ENCODE measurements around the gene CEP89. TPM values are rescaled to one million over a fixed set of nuclear protein-coding genes. Genes with fewer than 3 reads are reported as not detected.
A peak's percentile ranks its signal among the peaks of the same experiment; 100 is the strongest.

CEP89 gene
- total RNA-seq, 2 experiments from 2014 or later, result 16.2 to 18.5 TPM

GRCh38 chr19:32829345-32829896 is 142.3 kb downstream of the CEP89 start:
- Mint-ChIP-seq H3K27ac (peak overlapping the region; percentile 31), H3K4me3 (no peak overlapping the region), H3K4me1 (peaks cover 15% of the 10 kb centered on the region), H3K27me3 (peaks cover 7% of the 10 kb centered on the region), H3K9me3 (ENCODE audit: low read depth) (no peaks in the 10 kb centered on the region), H3K36me3 (ENCODE audit: low read depth) (peaks cover 1% of the 10 kb centered on the region)
- ATAC-seq (peak; percentile 82), DNase-seq (peak; percentile 30)
- CTCF ChIA-PET, result interaction anchor here (0.5 to 1.9 kb wide), 2 partner anchors 8 to 395 kb away, joined by 3 to 6 read pairs; no protein-coding TSS in a partner anchor
- intact Hi-C loops (cut with DNase I, micrococcal nuclease), result no loop called here
- POLR2A ChIA-PET, result interaction anchor here (0.6 kb wide), 1 partner anchor 11 kb away, joined by 3 read pairs; no protein-coding TSS in a partner anchor

- ChIA-PET CTCF (interaction anchor here (0.5 to 1.9 kb wide), 3 partner anchors 8 to 1213 kb away, joined by 3 to 6 read pairs (median 3); no protein-coding TSS in a partner anchor), POLR2A (interaction anchor here (0.6 kb wide), 1 partner anchor 11 kb away, joined by 3 read pairs; no protein-coding TSS in a partner anchor)
- peaks cover 15% of the 10 kb centered on the region for H3K4me1 Mint-ChIP-seq
- no peak overlapping the region for H3K27ac Mint-ChIP-seq
- no peak for DNase-seq
- ATAC-seq, result no peak
- peaks cover 9% of the 10 kb centered on the region for H3K27me3 Mint-ChIP-seq
- H3K36me3 Mint-ChIP-seq (ENCODE audit: low read depth), result peaks cover 1% of the 10 kb centered on the region
- H3K4me3 Mint-ChIP-seq, result no peak overlapping the region
- intact Hi-C loops (cut with DNase I, micrococcal nuclease), result no loop called here
- H3K9me3 Mint-ChIP-seq (ENCODE audit: low read depth), result no peaks in the 10 kb centered on the region
Observed at GRCh38 chr19:32828643-32829344, 143.0 kb downstream of the CEP89 start.

- DNase-seq (no peak), ATAC-seq (no peak)
- POLR2A ChIA-PET, result no interaction called here
- intact Hi-C loops (cut with DNase I, micrococcal nuclease), result no loop called here
- Mint-ChIP-seq H3K4me3 (no peak overlapping the region), H3K27me3 (peaks cover 12% of the 10 kb centered on the region), H3K36me3 (ENCODE audit: low read depth) (peaks cover 1% of the 10 kb centered on the region), H3K4me1 (peaks cover 15% of the 10 kb centered on the region), H3K27ac (no peak overlapping the region), H3K9me3 (ENCODE audit: low read depth) (no peaks in the 10 kb centered on the region)
- CTCF ChIA-PET, result interaction anchor here (0.6 to 0.7 kb wide), 2 partner anchors 280 to 1214 kb away, joined by 3 read pairs; no protein-coding TSS in a partner anchor
Observed at GRCh38 chr19:32828139-32828538, 143.6 kb downstream of the CEP89 start.

Other genes with a start within 250 kb of the CEP89 start
- gene SLC7A9, start 102.2 kb downstream of the CEP89 start, total RNA-seq, result under 1 TPM in 1 of 2 experiments, not detected in 1; 0.14 TPM
- gene FAAP24, start 284 bp upstream of the CEP89 start, total RNA-seq, result 10 to 100 TPM in 1 of 2 experiments, 1 to 10 TPM in 1; 8.9 to 11.9 TPM
- gene RHPN2, start 92.9 kb upstream of the CEP89 start, total RNA-seq, result 1 to 10 TPM; 5.1 to 5.7 TPM
- 10 to 100 TPM in 1 of 2 experiments, 1 to 10 TPM in 1; 9.5 to 11.1 TPM for gene GPATCH1, start 109.2 kb upstream of the CEP89 start, total RNA-seq
- gene WDR88, start 160.2 kb upstream of the CEP89 start, total RNA-seq, result under 1 TPM in 1 of 2 experiments, not detected in 1; 0.21 TPM
- under 1 TPM; 0.37 TPM for gene LRP3, start 222.4 kb upstream of the CEP89 start, total RNA-seq

All from activated CD4-positive, alpha-beta T cell treated with anti-CD3 and anti-CD28 coated beads for 36 hours (primary cell).